T-cell (primary cell): ENCODE results near the gene KDF1. TPM values are rescaled to one million over a fixed set of nuclear protein-coding genes. Genes with fewer than 3 reads are reported as not detected.
"Not testable (repeated sequence)": the region's sequence is repeated elsewhere in the genome, so short reads cannot be mapped to it uniquely, and the experiment has no call there.

ENCODE experiments used
- ATAC-seq, 4 experiments: fragments of 200-7000 bp in 3 of 4; fragments of 150-1000 bp in 1 of 4; cut with Tn5 transposase; replicated peaks in 1 of 4; 1 replicate in 3 of 4; 2 replicates in 1 of 4; pipeline ENCODE4 v1.10.0; 2021; ENCODE audit warnings: moderate library complexity in 3 of 4, mild to moderate bottlenecking in 2 of 4, moderate number of reproducible peaks in 1 of 4
- CTCF ChIA-PET, 2 donors: fragments of 300-600 bp; sonication (Branson Sonifier 250); formaldehyde crosslinking; loops; one replicate each; lab custom pipeline; 2022; ENCODE audit warnings: antibody characterized with exemption in 2 of 2; lab: Charles Lee
- POLR2A ChIA-PET, 2 donors: fragments of 300-600 bp; sonication (Branson Sonifier 250); formaldehyde crosslinking; loops; one replicate each; lab custom pipeline; 2022; ENCODE audit warnings: antibody characterized with exemption in 2 of 2; lab: Charles Lee
- DNase-seq, 35 experiments: peaks; one replicate each; pipeline versions ENCODE4 v3.0.0 to v3.0.0-alpha.2; 2013 to 2023
- H3K27ac ChIP-seq: one replicate; pipeline ENCODE4 v1.5.1; 2013; ENCODE audit warnings: low read length
- H3K27me3 ChIP-seq, 2 experiments: replicated peaks in 1 of 2; 1 replicate in 1 of 2; 2 replicates in 1 of 2; pipeline versions ENCODE4 v1.6.1 to v1.7.0; 2013; ENCODE audit warnings: low read length in 1 of 2, mixed read lengths in 1 of 2; ENCODE audit not compliant: control insufficient read depth in 2 of 2, insufficient read depth in 2 of 2; ENCODE audit errors: extremely low read depth in 1 of 2
- H3K36me3 ChIP-seq, 2 donors: 1 replicate in 1 of 2; 2 replicates in 1 of 2; pipeline versions ENCODE4 v1.6.1 to v1.7.0; 2013; ENCODE audit warnings: low read length in 1 of 2; ENCODE audit not compliant: control insufficient read depth in 2 of 2, insufficient read depth in 1 of 2; ENCODE audit errors: extremely low read depth in 1 of 2
- H3K4me1 ChIP-seq, 2 experiments: 1 replicate in 1 of 2; 2 replicates in 1 of 2; pipeline versions ENCODE4 v1.6.1 to v1.7.0; 2013; ENCODE audit warnings: low read length in 2 of 2, mixed read lengths in 1 of 2; ENCODE audit not compliant: insufficient read depth in 2 of 2, control insufficient read depth in 1 of 2; ENCODE audit errors: extremely low read depth in 1 of 2
- H3K4me3 ChIP-seq, 2 donors: 1 replicate in 1 of 2; 2 replicates in 1 of 2; pipeline versions ENCODE4 v1.5.1 to v1.7.0; 2013; ENCODE audit warnings: mild to moderate bottlenecking in 2 of 2, low read length in 1 of 2, moderate library complexity in 1 of 2; ENCODE audit not compliant: control insufficient read depth in 1 of 2; ENCODE audit errors: extremely low read depth in 1 of 2
- H3K9me3 ChIP-seq: 2 replicates; pipeline ENCODE4 v1.7.0; 2013
- H3K27ac Mint-ChIP-seq, 2 donors: one replicate each; pipeline ENCODE4 v1.8.0; 2020 to 2021; ENCODE audit warnings: mild to moderate bottlenecking in 2 of 2, mixed read lengths in 2 of 2
- H3K27me3 Mint-ChIP-seq, 2 donors: one replicate each; pipeline ENCODE4 v1.8.0; 2021 to 2022; ENCODE audit warnings: mixed read lengths in 2 of 2
- H3K36me3 Mint-ChIP-seq: one replicate; pipeline ENCODE4 v1.8.0; 2021; ENCODE audit warnings: mixed read lengths
- H3K4me1 Mint-ChIP-seq, 3 donors: one replicate each; pipeline ENCODE4 v1.8.0; 2020 to 2022; ENCODE audit warnings: mixed read lengths in 3 of 3, mild to moderate bottlenecking in 1 of 3
- H3K4me3 Mint-ChIP-seq, 3 donors: one replicate each; pipeline ENCODE4 v1.8.0; 2020 to 2022; ENCODE audit warnings: mild to moderate bottlenecking in 3 of 3, mixed read lengths in 3 of 3, moderate library complexity in 3 of 3
- H3K9me3 Mint-ChIP-seq, 3 donors: one replicate each; pipeline ENCODE4 v1.8.0; 2020 to 2022; ENCODE audit warnings: mixed read lengths in 3 of 3
- WGBS: methylation state at CpG from one replicate; pipeline ENCODE4 v1.1.5; 2013; ENCODE audit warnings: missing lambda C conversion rate; ENCODE audit not compliant: insufficient coverage; 5-methylcytosine and 5-hydroxymethylcytosine counted together
- total RNA-seq, 35 experiments: library from RNA in 6 of 35; stranded (reverse) in 6 of 35; fragments of 120-200 nt in 1 of 35; gene quantifications; one replicate each; pipeline versions ENCODE4 v1.2.1 to v1.2.4 and lab custom pipeline; 2013 to 2026

KDF1 gene
- total RNA-seq, 5 donors from 2014 or later (not counting 1 experiment from before 2014, with no cell fraction given) = 0.84 to 2.8 (median 2.3) TPM

- Histone ChIP-seq H3K9me3 (no peaks in the 10 kb centered on the region), H3K27ac (no peak overlapping the region), H3K4me1 (peaks cover 0 to 26% of the 10 kb centered on the region in 2 experiments), H3K27me3 (peaks cover 16 to 79% of the 10 kb centered on the region in 2 experiments), H3K4me3 (peak overlapping the region; percentile 19 to 50), H3K36me3 (no peaks in the 10 kb centered on the region)
- H3K27ac Mint-ChIP-seq = no peak overlapping the region
- peaks cover 35 to 58% of the 10 kb centered on the region in 2 donors for H3K27me3 Mint-ChIP-seq
- no peak for DNase-seq
- WGBS = 56% methylated on average over 9 of the region's 15 CpGs
- H3K9me3 Mint-ChIP-seq = no peaks in the 10 kb centered on the region
- H3K4me3 Mint-ChIP-seq = peak overlapping the region; percentile 61 to 77 (median 75)
- ChIA-PET POLR2A (no interaction called here), CTCF (interaction anchor here in 1 of 2 donors (0.6 kb wide), 1 partner anchor 9 kb away, joined by 4 read pairs; no protein-coding TSS in a partner anchor)
- peaks cover 15 to 23% (median 22%) of the 10 kb centered on the region in 3 donors for H3K4me1 Mint-ChIP-seq
- no peak for ATAC-seq
- H3K36me3 Mint-ChIP-seq = no peaks in the 10 kb centered on the region
These were observed 34.7 kb upstream of the KDF1 start for GRCh38 chr1:26994787-26995517.

DNA sequence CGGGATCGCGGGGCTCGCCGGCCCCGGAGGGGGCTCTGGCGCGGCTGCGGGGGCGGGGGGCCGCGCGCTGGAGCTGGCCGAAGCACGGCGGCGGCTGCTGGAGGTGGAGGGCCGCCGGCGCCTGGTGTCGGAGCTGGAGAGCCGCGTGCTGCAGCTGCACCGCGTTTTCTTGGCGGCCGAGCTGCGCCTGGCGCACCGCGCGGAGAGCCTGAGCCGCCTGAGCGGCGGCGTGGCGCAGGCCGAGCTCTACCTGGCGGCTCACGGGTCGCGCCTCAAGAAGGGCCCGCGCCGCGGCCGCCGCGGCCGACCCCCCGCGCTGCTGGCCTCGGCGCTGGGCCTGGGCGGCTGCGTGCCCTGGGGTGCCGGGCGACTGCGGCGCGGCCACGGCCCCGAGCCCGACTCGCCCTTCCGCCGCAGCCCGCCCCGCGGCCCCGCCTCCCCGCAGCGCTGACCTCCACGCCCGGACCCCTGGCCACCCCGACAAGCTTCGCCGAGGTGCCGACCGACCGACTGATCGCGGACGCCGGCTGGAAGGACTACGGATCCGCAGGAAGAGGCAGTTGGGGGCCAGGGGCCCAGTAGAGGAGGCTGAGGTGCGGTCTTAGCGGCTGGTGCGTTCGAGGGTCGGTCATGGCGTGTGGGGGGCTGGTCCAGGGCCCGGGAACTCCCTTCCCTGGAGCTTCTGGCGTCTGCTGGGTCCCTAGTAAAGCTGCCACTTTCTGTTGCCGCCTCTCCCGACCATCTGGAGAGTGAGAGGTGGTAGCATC, 33.9 kb upstream of the KDF1 start:
- peak; percentile 41 to 64 (median 60) for ATAC-seq
- H3K27ac ChIP-seq = no peak overlapping the region
- peaks cover 16 to 77% of the 10 kb centered on the region in 2 experiments for H3K27me3 ChIP-seq
- H3K4me1 ChIP-seq = peaks cover 0 to 26% of the 10 kb centered on the region in 2 experiments
- H3K9me3 Mint-ChIP-seq = no peaks in the 10 kb centered on the region
- H3K4me3 ChIP-seq = peak overlapping the region; percentile 32 to 50
- H3K36me3 ChIP-seq = no peaks in the 10 kb centered on the region
- CTCF ChIA-PET = interaction anchor here in 1 of 2 donors (0.6 kb wide), 2 partner anchors 42 to 95 kb away, joined by 3 to 5 read pairs; no protein-coding TSS in a partner anchor
- H3K4me1 Mint-ChIP-seq = peaks cover 15 to 23% (median 22%) of the 10 kb centered on the region in 3 donors
- peak in 10 of 35 experiments; percentile 10 to 54 (median 30) for DNase-seq
- H3K4me3 Mint-ChIP-seq = peak overlapping the region; percentile 61 to 77 (median 75)
- H3K9me3 ChIP-seq = no peaks in the 10 kb centered on the region
- WGBS = under 1% methylated on average over 94 of the region's 97 CpGs
- POLR2A ChIA-PET = no interaction called here
- H3K27me3 Mint-ChIP-seq = peaks cover 39 to 62% of the 10 kb centered on the region in 2 donors
- no peaks in the 10 kb centered on the region for H3K36me3 Mint-ChIP-seq
- H3K27ac Mint-ChIP-seq = no peak overlapping the region

GRCh38 chr1:26993237-26994019, 33.2 kb upstream of the KDF1 start, which contains the start of gene TRNP1:
Gene TRNP1, plus strand, starts transcription at chr1:26993692. Its CDS starts 95 bp downstream, at chr1:26993787.
- no peaks in the 10 kb centered on the region for H3K36me3 ChIP-seq
- H3K27me3 ChIP-seq = peaks cover 16 to 76% of the 10 kb centered on the region in 2 experiments
- H3K36me3 Mint-ChIP-seq = no peaks in the 10 kb centered on the region
- peaks cover 15 to 23% (median 22%) of the 10 kb centered on the region in 3 donors for H3K4me1 Mint-ChIP-seq
- H3K27me3 Mint-ChIP-seq = peaks cover 39 to 62% of the 10 kb centered on the region in 2 donors
- peak; percentile 15 to 83 (median 48) for DNase-seq
- H3K9me3 Mint-ChIP-seq = no peaks in the 10 kb centered on the region
- H3K9me3 ChIP-seq = no peaks in the 10 kb centered on the region
- CTCF ChIA-PET = interaction anchor here in 1 of 2 donors (0.6 kb wide), 2 partner anchors 43 to 94 kb away, joined by 3 to 5 read pairs; no protein-coding TSS in a partner anchor
- peak within 1 kb of the TSS; percentile 75 to 78 (median 75) for H3K4me3 Mint-ChIP-seq
- WGBS = 0% methylated on average over 31 of the region's 61 CpGs
- H3K27ac ChIP-seq = no peak within 1 kb of the TSS
- ATAC-seq = peak; percentile 69 to 78 (median 72)
- peaks cover 0 to 26% of the 10 kb centered on the region in 2 experiments for H3K4me1 ChIP-seq
- H3K27ac Mint-ChIP-seq = peak within 1 kb of the TSS in 1 of 2 donors; percentile 61
- H3K4me3 ChIP-seq = peak within 1 kb of the TSS; percentile 32 to 50
- POLR2A ChIA-PET = interaction anchor here in 1 of 2 donors (0.5 to 0.6 kb wide), 2 partner anchors 43 to 230 kb away, joined by 4 to 5 read pairs; no protein-coding TSS in a partner anchor

DNA sequence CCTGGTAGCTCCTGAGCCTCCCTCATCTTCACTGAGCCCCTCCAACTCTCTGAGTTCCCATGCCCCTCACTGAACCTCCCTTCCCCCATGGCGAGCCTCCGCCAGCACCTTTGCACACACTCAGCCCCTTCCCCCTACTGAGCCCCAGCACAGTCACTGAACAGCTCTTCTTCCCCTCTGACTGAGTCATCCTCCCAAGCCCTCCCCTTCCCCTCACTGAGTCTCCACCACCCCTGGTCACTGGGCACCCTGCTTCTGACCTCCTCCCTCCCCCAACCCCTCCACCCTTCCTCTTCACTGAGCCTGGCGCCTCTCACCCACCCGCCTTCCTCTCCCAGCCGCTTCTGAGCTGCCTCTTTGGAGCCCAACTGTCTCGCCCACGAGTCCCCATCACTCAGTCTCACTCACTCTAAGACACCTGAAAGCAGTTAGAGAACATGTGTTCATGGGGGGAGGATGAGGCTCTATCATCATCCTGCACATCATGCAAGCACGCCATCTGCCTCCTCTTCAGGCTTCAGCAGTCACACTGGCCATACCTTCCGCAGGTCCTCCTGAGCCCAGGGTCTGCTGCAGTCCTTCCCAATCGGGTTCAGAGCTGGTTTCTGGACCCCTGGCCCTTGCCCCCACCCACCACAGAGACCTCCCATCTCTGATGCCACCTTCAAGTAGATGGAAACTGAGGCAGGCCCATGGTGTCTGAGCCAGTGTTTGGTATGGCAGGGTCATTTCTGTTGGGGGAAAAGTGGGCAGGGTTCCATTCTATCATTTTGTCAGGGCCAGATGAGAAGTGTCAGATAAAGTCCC, 31.2 kb upstream of the KDF1 start:
- peaks cover 18 to 61% of the 10 kb centered on the region in 2 experiments for H3K27me3 ChIP-seq
- peak in 2 of 35 experiments; percentile 18 to 37 for DNase-seq
- Mint-ChIP-seq H3K4me3 (peak overlapping the region in 1 of 3 donors; percentile 17), H3K27ac (no peak overlapping the region), H3K36me3 (no peaks in the 10 kb centered on the region), H3K27me3 (peaks cover 39 to 53% of the 10 kb centered on the region in 2 donors), H3K4me1 (peaks cover 6 to 17% (median 16%) of the 10 kb centered on the region in 3 donors), H3K9me3 (no peaks in the 10 kb centered on the region)
- H3K4me3 ChIP-seq = no peak overlapping the region
- WGBS = 50% methylated on average over 2 of the region's 10 CpGs
- ATAC-seq = peak in 1 of 4 experiments; percentile 29
- no peaks in the 10 kb centered on the region for H3K36me3 ChIP-seq
- CTCF ChIA-PET = interaction anchor here in 1 of 2 donors (0.6 kb wide), 1 partner anchor 575 kb away, joined by 7 read pairs; no protein-coding TSS in a partner anchor
- POLR2A ChIA-PET = interaction anchor here in 1 of 2 donors (0.6 kb wide), 1 partner anchor 1588 kb away, joined by 15 read pairs; no protein-coding TSS in a partner anchor
- H3K9me3 ChIP-seq = no peaks in the 10 kb centered on the region
- H3K27ac ChIP-seq = no peak overlapping the region
- peaks cover 0 to 16% of the 10 kb centered on the region in 2 experiments for H3K4me1 ChIP-seq

- ChIA-PET CTCF (interaction anchor here in 1 of 2 donors (0.6 to 0.7 kb wide), 3 partner anchors 264 to 673 kb away, joined by 3 to 4 read pairs (median 3); no protein-coding TSS in a partner anchor), POLR2A (interaction anchor here in 1 of 2 donors (0.6 kb wide), 1 partner anchor 166 kb away, joined by 4 read pairs; no protein-coding TSS in a partner anchor)
- not testable (repeated sequence) for H3K9me3 Mint-ChIP-seq, H3K36me3 Mint-ChIP-seq, H3K27ac ChIP-seq, H3K4me3 Mint-ChIP-seq, H3K9me3 ChIP-seq, DNase-seq, ATAC-seq, H3K4me3 ChIP-seq, H3K27ac Mint-ChIP-seq, H3K36me3 ChIP-seq
- Histone ChIP-seq H3K27me3 (peaks cover 6 to 43% of the 10 kb centered on the region in 2 experiments), H3K4me1 (peaks cover 0 to 13% of the 10 kb centered on the region in 2 experiments)
- Mint-ChIP-seq H3K27me3 (peaks cover 35 to 38% of the 10 kb centered on the region in 2 donors), H3K4me1 (peaks cover 6 to 14% (median 12%) of the 10 kb centered on the region in 3 donors)
- 72% methylated on average over 5 of the region's 12 CpGs for WGBS
These were observed 29.3 kb upstream of the KDF1 start for GRCh38 chr1:26989403-26990109.
